Spleen (tissue), 7 donors: Measurements from ENCODE around the gene CXCR1.

Source experiments
- CTCF ChIP-seq, 11 experiments: fragments of 200-600 bp in 7 of 11; fragments of 450-650 bp in 4 of 11; sonication (generic) in 4 of 11; IDR thresholded peaks in 8 of 11; conservative IDR thresholded peaks in 3 of 11; 1 replicate in 7 of 11; 2 replicates in 4 of 11; pipeline versions ENCODE4 v1.4.0 to v1.8.0; 2016 to 2021; ENCODE audit warnings: antibody characterized with exemption in 11 of 11, inconsistent platforms in 4 of 11, mild to moderate bottlenecking in 1 of 11
- POLR2A ChIP-seq, 3 donors: fragments of 450-650 bp; IDR thresholded peaks; one replicate each; pipeline ENCODE4 v1.5.1; 2017; ENCODE audit warnings: antibody characterized with exemption in 3 of 3, mild to moderate bottlenecking in 1 of 3
- donor health status: DM: no; HTN: no; CAD: no; lungs with moderate emphysema.
- donor health status: DM: no; HTN: no; CAD: no.
- donor health status: DM: no; HTN: no; CAD: no.

- no peak for TF ChIP-seq POLR2A (IDR thresholded peaks at IDR 0.05)
- no peak for TF ChIP-seq CTCF (IDR thresholded peaks at IDR 0.05 in 8 of 11, conservative IDR thresholded peaks at IDR 0.05 in 3 of 11)
These were observed 36.4 kb downstream of the CXCR1 start for GRCh38 chr2:218130377-218130776.
